Right lobe of liver (tissue), 4 donors: Measurements from ENCODE around the gene TCN2.

Source experiments
- POLR2A ChIP-seq: fragments of 450-650 bp; IDR thresholded peaks from one replicate; pipeline ENCODE4 v1.6.1; 2017; ENCODE audit warnings: antibody characterized with exemption, mild to moderate bottlenecking
- TF ChIP-seq, protein P1 (sequence below), 4 donors: fragments of 200-600 bp in 3 of 4; fragments of 450-650 bp in 1 of 4; IDR thresholded peaks; one replicate each; pipeline versions ENCODE4 v1.5.1 to v1.8.0; 2016 to 2022; ENCODE audit warnings: antibody characterized with exemption in 4 of 4, mild to moderate bottlenecking in 2 of 4
- donor health status: DM: no; HTN: no; CAD: no.
- donor health status: DM: no; HTN: no; CAD: no.
- donor health status: DM: no; HTN: yes; CAD: no.

DNA sequence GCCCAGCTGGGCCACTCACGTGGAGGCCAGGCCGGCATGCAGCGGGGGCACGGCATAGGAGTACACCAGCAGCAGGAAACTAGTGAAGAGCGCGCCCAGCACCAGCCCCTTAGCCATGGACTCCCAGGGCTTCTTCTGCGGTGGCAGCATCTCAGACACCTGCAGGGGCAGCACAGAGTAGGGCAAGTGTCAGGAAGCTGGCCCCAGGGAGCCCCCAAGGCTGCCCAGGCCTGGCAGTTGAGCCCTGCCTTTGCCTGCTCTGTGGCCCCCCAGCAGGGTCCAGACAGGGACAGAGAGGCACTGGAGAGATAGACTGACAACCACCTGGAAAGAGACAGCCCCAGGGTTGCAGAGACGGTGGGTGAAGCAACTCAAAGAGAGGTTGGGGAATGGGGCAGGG lies 49.7 kb upstream of the TCN2 start:
- TF ChIP-seq, protein P1, sequence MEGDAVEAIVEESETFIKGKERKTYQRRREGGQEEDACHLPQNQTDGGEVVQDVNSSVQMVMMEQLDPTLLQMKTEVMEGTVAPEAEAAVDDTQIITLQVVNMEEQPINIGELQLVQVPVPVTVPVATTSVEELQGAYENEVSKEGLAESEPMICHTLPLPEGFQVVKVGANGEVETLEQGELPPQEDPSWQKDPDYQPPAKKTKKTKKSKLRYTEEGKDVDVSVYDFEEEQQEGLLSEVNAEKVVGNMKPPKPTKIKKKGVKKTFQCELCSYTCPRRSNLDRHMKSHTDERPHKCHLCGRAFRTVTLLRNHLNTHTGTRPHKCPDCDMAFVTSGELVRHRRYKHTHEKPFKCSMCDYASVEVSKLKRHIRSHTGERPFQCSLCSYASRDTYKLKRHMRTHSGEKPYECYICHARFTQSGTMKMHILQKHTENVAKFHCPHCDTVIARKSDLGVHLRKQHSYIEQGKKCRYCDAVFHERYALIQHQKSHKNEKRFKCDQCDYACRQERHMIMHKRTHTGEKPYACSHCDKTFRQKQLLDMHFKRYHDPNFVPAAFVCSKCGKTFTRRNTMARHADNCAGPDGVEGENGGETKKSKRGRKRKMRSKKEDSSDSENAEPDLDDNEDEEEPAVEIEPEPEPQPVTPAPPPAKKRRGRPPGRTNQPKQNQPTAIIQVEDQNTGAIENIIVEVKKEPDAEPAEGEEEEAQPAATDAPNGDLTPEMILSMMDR (IDR thresholded peaks at IDR 0.05), result no peak
- no peak for TF ChIP-seq POLR2A
